Smooth muscle cell (in vitro differentiated cells): ENCODE results near the gene WHRN. TPM values are rescaled to one million over a fixed set of nuclear protein-coding genes. Genes with fewer than 3 reads are reported as not detected.

ENCODE experiments used
- DNase-seq: peaks from one replicate; lab custom pipeline; 2025; ENCODE audit not compliant: unreplicated experiment; lab: John Stamatoyannopoulos, UW
- H2AFZ ChIP-seq: fragments of 200-600 bp; sonication (generic); 2 replicates; pipeline ENCODE4 v1.6.0; 2016; ENCODE audit warnings: antibody characterized with exemption, low read depth, mild to moderate bottlenecking
- H3F3A ChIP-seq: fragments of 200-600 bp; sonication (generic); 2 replicates; pipeline ENCODE4 v1.6.0; 2017; ENCODE audit warnings: antibody characterized with exemption, low read depth
- H3K27ac ChIP-seq: fragments of 200-600 bp; sonication (generic); 2 replicates; pipeline ENCODE4 v1.5.1; 2016; ENCODE audit warnings: low read depth, mild to moderate bottlenecking
- H3K27me3 ChIP-seq: fragments of 200-600 bp; sonication (generic); 2 replicates; pipeline ENCODE4 v1.6.1; 2016; ENCODE audit warnings: low read depth, mild to moderate bottlenecking
- H3K36me3 ChIP-seq: fragments of 200-600 bp; sonication (generic); 2 replicates; pipeline ENCODE4 v1.5.1; 2016; ENCODE audit warnings: low read depth
- H3K4me1 ChIP-seq: fragments of 200-600 bp; sonication (generic); 2 replicates; pipeline ENCODE4 v1.5.1; 2016; ENCODE audit warnings: low read depth
- H3K4me2 ChIP-seq: fragments of 200-600 bp; sonication (generic); 2 replicates; pipeline ENCODE4 v1.6.0; 2016; ENCODE audit warnings: mild to moderate bottlenecking
- H3K4me3 ChIP-seq: fragments of 200-600 bp; sonication (generic); 2 replicates; pipeline ENCODE4 v1.5.1; 2016; ENCODE audit warnings: mild to moderate bottlenecking
- H3K79me2 ChIP-seq: fragments of 200-600 bp; sonication (generic); 2 replicates; pipeline ENCODE4 v1.6.0; 2016; ENCODE audit warnings: low read depth, mild to moderate bottlenecking
- H3K9ac ChIP-seq: fragments of 200-600 bp; sonication (generic); 2 replicates; pipeline ENCODE4 v1.6.0; 2016; ENCODE audit warnings: low read depth
- H3K9me3 ChIP-seq: fragments of 200-600 bp; sonication (generic); replicated peaks from 2 replicates; pipeline ENCODE4 v1.5.1; 2016; ENCODE audit warnings: low read depth
- H4K20me1 ChIP-seq: fragments of 200-600 bp; sonication (generic); 2 replicates; pipeline ENCODE4 v1.6.0; 2016; ENCODE audit warnings: low read depth
- WGBS: methylation state at CpG from one replicate; pipeline ENCODE4 v1.1.7; 2016; ENCODE audit warnings: low lambda C conversion rate; 5-methylcytosine and 5-hydroxymethylcytosine counted together
- polyA plus RNA-seq: library from polyadenylated mRNA; unstranded; fragments of >200 nt; fragmentation: Nextera tagmentation; extraction: Ambion mirVana; gene quantifications from 2 replicates; pipeline ENCODE4 v1.2.1, GENCODE V29; 2016
- total RNA-seq: library from RNA; depleted of rRNA; stranded (reverse); fragments of >200 nt; gene quantifications from 2 replicates; pipeline ENCODE4 v1.2.3, GENCODE V29; 2014
- TF ChIP-seq, protein P1 (sequence below): fragments of 200-600 bp; sonication (generic); IDR thresholded peaks from 2 replicates; pipeline ENCODE4 v1.5.1; 2017; ENCODE audit warnings: borderline replicate concordance, mild to moderate bottlenecking, antibody characterized with exemption; ENCODE audit not compliant: insufficient read depth, poor library complexity, severe bottlenecking

The WHRN gene
- total and polyA plus RNA-seq, 2 experiments from 2014 or later = 3.6 to 12.9 TPM

DNA sequence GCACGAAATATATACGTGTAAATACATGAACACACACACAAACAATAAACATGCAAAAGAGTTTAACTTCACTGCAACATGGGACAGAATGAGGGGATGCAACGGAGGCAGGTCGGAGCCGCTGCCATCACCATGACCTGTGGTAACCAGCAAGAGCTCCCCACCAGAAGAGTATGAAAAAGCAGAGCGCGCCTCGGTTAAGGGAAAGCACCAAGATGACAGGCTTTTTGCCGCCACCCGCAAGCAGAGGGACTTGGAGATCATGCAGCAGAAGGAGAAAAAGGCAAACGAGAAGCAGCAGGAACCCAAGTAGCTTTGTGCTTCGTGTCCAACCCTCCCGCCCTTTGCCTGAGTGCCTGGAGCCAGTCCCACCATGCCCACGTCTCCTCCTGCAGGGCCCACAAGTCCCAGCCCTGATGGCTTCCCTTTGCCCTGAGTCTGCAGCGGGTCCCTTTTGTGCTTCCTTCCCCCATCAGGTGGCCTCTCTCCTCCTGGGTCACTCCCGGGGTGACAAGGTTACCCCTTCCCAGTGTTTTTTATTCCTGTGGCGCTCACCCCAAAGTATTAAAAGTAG lies 13.8 kb downstream of the WHRN start:
- Histone ChIP-seq H3K4me3 (no peak overlapping the region), H3K27ac (no peak overlapping the region), H3F3A (no peaks in the 10 kb centered on the region), H3K9ac (no peak overlapping the region), H3K4me1 (no peaks in the 10 kb centered on the region), H3K4me2 (no peak overlapping the region), H2AFZ (no peak overlapping the region), H3K36me3 (no peaks in the 10 kb centered on the region), H3K9me3 (no peaks in the 10 kb centered on the region), H3K79me2 (no peaks in the 10 kb centered on the region), H4K20me1 (peaks cover 25% of the 10 kb centered on the region), H3K27me3 (peaks cover 7% of the 10 kb centered on the region)
- WGBS = 91% methylated on average over 17 of the region's 17 CpGs
- TF ChIP-seq, protein P1, sequence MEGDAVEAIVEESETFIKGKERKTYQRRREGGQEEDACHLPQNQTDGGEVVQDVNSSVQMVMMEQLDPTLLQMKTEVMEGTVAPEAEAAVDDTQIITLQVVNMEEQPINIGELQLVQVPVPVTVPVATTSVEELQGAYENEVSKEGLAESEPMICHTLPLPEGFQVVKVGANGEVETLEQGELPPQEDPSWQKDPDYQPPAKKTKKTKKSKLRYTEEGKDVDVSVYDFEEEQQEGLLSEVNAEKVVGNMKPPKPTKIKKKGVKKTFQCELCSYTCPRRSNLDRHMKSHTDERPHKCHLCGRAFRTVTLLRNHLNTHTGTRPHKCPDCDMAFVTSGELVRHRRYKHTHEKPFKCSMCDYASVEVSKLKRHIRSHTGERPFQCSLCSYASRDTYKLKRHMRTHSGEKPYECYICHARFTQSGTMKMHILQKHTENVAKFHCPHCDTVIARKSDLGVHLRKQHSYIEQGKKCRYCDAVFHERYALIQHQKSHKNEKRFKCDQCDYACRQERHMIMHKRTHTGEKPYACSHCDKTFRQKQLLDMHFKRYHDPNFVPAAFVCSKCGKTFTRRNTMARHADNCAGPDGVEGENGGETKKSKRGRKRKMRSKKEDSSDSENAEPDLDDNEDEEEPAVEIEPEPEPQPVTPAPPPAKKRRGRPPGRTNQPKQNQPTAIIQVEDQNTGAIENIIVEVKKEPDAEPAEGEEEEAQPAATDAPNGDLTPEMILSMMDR = no peak
- no peak for DNase-seq

DNA sequence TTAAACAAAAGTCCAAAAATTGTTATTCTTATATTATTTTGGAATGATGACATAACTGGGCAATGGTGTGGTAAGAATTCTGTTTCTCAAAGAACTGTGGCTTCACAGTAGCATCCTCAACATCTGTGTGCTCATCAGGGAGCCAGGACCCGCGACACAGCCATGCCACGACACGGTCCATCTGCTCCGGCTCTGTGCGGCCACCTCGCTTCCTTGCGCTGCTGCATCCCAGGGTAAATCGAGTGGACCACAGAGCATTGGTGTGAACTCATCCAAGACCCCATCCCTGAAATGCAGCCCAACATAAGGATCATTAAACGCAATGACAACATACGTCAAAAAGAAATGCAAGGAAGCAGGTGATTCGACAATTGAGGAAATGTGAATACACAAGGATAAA lies 15.3 kb downstream of the WHRN start:
- no peak overlapping the region for H3K27ac ChIP-seq
- H3K4me2 ChIP-seq = no peak overlapping the region
- H3K9me3 ChIP-seq = no peaks in the 10 kb centered on the region
- no peaks in the 10 kb centered on the region for H3K36me3 ChIP-seq
- no peaks in the 10 kb centered on the region for H3K4me1 ChIP-seq
- H4K20me1 ChIP-seq = peaks cover 13% of the 10 kb centered on the region
- DNase-seq = no peak
- TF ChIP-seq, protein P1 = no peak
- H3K4me3 ChIP-seq = no peak overlapping the region
- H3K9ac ChIP-seq = no peak overlapping the region
- H2AFZ ChIP-seq = no peak overlapping the region
- WGBS = 96% methylated on average over 12 of the region's 12 CpGs
- H3K27me3 ChIP-seq = no peaks in the 10 kb centered on the region
- no peaks in the 10 kb centered on the region for H3K79me2 ChIP-seq
- H3F3A ChIP-seq = no peaks in the 10 kb centered on the region

DNA sequence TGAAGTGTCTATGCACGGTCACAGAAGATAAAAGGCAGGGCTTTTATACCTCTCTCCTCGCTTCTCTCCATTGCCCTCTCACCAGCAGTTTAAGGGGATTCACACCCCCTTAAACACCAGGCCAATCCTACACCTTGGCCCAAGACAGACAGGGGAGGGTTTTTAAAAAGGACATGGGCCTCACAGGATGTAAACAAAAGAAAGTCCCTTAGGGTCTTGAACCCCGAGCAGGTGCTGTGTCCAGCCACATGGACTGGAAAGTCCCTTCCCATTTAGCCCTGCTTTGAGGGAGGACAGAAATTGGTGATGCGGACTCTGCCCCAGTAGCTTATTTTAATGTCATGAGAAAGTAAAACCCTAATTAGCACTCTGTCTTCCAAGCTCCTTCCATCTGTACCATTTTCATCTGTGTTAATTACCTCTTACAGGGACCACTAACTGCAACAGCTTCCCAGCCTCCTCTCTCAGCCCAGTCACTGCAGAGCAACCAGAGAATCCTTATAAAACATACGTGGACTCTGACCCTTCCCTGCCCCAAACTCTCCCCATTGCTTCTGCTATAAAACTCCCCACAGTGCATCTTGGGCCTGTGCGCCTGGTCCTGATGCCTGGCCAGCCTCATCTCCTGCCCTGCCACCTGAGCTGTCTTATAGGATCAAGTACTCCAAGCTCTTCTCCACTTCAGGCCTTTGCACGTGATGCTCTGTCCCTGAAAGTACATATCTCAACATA lies 16.7 kb downstream of the WHRN start:
- TF ChIP-seq, protein P1 = no peak
- Histone ChIP-seq H3K27ac (no peak overlapping the region), H3K4me1 (no peaks in the 10 kb centered on the region), H3K4me3 (no peak overlapping the region), H2AFZ (no peak overlapping the region), H3K79me2 (no peaks in the 10 kb centered on the region), H3K27me3 (no peaks in the 10 kb centered on the region), H3K36me3 (no peaks in the 10 kb centered on the region), H3K9ac (no peak overlapping the region), H3K4me2 (no peak overlapping the region), H3F3A (no peaks in the 10 kb centered on the region), H4K20me1 (peaks cover 9% of the 10 kb centered on the region), H3K9me3 (no peaks in the 10 kb centered on the region)
- WGBS = 89% methylated on average over 7 of the region's 7 CpGs
- DNase-seq = no peak
